ENCODE data around the gene FBN2. TPM values are rescaled to one million over a fixed set of nuclear protein-coding genes. Genes with fewer than 3 reads are reported as not detected.

FBN2 gene
- total RNA-seq, 1 donor from 2014 or later, result 0.11 TPM

DNA sequence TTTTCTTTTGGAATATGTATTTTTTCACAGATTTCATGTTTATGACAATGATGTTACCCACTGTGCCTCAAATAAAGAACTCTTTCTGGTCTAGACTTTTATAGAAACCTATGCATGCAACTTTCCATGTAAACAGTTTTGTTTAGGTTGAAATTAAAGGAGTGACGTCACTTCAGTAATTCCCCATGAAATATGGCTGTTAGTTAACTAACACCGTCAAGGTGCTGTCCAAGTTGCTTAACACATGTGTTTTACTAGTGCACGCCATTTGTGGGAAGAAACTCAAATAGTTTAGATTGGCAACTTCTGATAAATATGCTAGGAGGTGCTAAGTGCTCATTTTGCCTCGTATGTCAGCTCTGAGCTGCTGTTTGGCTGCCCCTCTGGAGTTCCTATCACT lies 102.2 kb downstream of the FBN2 start:
- Histone ChIP-seq H3K27me3 (no peaks in the 10 kb centered on the region), H3K36me3 (no peaks in the 10 kb centered on the region), H3K4me3 (no peak overlapping the region), H3K27ac (no peak overlapping the region), H3K4me1 (no peaks in the 10 kb centered on the region), H3K9me3 (no peaks in the 10 kb centered on the region)
- DNase-seq (ENCODE audit: low spot score in 2 of 2), result no peak
- TF ChIP-seq, protein P1, sequence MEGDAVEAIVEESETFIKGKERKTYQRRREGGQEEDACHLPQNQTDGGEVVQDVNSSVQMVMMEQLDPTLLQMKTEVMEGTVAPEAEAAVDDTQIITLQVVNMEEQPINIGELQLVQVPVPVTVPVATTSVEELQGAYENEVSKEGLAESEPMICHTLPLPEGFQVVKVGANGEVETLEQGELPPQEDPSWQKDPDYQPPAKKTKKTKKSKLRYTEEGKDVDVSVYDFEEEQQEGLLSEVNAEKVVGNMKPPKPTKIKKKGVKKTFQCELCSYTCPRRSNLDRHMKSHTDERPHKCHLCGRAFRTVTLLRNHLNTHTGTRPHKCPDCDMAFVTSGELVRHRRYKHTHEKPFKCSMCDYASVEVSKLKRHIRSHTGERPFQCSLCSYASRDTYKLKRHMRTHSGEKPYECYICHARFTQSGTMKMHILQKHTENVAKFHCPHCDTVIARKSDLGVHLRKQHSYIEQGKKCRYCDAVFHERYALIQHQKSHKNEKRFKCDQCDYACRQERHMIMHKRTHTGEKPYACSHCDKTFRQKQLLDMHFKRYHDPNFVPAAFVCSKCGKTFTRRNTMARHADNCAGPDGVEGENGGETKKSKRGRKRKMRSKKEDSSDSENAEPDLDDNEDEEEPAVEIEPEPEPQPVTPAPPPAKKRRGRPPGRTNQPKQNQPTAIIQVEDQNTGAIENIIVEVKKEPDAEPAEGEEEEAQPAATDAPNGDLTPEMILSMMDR (IDR thresholded peaks at IDR 0.05), result no peak
- intact Hi-C loops (cut with DNase I), result no loop called here

DNA sequence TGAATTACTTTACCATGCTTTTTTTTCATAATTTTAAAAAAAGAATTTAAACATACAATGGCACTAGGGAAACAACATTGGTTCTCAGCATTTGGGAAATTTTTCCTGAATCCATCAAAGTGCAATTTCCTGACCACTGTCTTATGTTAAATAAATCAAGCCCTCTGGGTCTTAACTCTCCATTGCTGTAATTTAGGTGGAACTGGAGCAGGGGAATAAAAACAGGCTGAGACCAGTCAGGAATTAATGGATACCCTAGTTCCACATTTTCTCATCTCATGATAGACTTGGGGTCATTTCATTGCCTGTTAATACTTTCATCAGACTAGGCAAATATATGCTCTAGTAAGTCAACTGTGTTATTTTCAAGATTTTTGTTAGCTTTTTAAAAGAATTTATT lies 103.1 kb downstream of the FBN2 start:
- Histone ChIP-seq H3K4me1 (no peaks in the 10 kb centered on the region), H3K36me3 (no peaks in the 10 kb centered on the region), H3K9me3 (no peaks in the 10 kb centered on the region), H3K27ac (no peak overlapping the region), H3K27me3 (no peaks in the 10 kb centered on the region), H3K4me3 (no peak overlapping the region)
- DNase-seq (ENCODE audit: low spot score in 2 of 2), result no peak
- intact Hi-C loops (cut with DNase I), result no loop called here
- TF ChIP-seq, protein P1 (IDR thresholded peaks at IDR 0.05), result no peak

DNA sequence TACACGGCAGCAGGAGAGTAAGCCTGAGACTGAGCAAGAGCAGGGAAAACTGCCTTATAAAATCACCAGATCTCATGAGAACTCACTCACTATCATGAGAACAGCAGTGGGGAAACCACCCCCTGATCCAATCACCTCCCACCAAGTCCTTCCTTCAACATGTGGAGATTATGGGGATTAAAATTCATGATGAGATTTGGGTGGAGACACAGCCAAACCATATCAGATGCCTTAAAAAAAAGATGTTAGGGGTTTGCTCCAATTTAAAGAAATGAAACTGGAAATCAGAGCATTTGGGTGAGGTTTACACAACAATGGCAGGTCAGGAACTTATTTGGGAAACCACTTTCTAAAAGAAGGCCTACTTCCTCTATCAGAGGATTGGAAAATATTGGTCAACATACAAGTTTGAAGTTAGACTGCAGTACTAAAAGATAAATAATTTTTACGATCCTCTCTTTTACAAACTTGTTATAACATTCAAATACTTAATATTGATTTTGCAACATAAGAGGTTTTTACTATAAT lies 105.1 kb downstream of the FBN2 start:
- H3K27me3 ChIP-seq, result no peaks in the 10 kb centered on the region
- intact Hi-C loops (cut with DNase I), result no loop called here

DNA sequence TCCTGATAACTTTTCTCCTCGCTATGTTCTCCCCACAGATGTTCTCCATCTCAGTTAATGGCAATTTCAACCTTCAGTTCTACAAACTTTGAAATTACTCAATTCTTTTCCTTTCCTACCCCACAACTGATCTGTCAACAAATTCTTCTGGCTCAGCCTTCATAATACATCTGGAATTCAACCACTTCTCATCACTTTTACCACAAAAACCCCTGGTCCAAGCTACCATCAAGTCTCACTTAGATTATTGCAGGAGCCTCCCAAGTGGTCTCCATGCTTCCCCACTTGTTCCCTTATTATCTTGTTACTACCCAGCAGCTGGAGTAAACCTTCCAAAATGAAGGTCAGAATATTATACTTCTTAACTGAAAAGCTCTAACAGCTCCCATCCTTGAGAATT lies 110.1 kb downstream of the FBN2 start:
- Histone ChIP-seq H3K4me3 (no peak overlapping the region), H3K9me3 (no peaks in the 10 kb centered on the region), H3K36me3 (no peaks in the 10 kb centered on the region), H3K27me3 (no peaks in the 10 kb centered on the region), H3K4me1 (no peaks in the 10 kb centered on the region), H3K27ac (no peak overlapping the region)
- TF ChIP-seq, protein P1 (IDR thresholded peaks at IDR 0.05), result no peak
- intact Hi-C loops (cut with DNase I), result no loop called here
- DNase-seq (ENCODE audit: low spot score in 2 of 2), result no peak

More for the DNA sequence above, 105.1 kb downstream of the FBN2 start:
- H3K4me3 ChIP-seq, result no peak overlapping the region
- H3K27ac ChIP-seq, result no peak overlapping the region
- H3K36me3 ChIP-seq, result no peaks in the 10 kb centered on the region
- no peaks in the 10 kb centered on the region for H3K4me1 ChIP-seq
- TF ChIP-seq, protein P1 (IDR thresholded peaks at IDR 0.05), result no peak
- DNase-seq (ENCODE audit: low spot score in 2 of 2), result no peak
- no peaks in the 10 kb centered on the region for H3K9me3 ChIP-seq

DNA sequence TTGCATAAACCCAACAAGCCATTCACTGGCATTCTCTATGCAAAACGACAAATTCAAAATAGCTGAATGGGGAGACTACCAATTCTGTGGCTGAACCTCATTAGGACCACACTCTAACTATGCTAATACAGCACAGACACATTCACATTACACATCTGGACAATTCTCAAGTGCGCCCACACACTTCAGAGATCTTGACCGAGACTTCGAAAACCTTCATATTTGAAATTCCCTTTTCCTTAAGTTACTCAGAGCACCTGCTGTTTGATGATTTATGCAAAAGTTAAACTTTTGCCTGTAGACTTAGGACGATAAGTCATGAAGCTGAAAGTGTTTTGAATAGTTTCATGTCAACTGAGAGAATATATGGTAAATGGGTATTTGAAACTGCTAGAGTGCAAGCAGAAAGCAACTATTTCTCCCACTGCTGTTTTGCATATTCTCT lies 111.9 kb downstream of the FBN2 start:
- no peaks in the 10 kb centered on the region for H3K36me3 ChIP-seq
- H3K27me3 ChIP-seq, result no peaks in the 10 kb centered on the region
- no peaks in the 10 kb centered on the region for H3K4me1 ChIP-seq
- TF ChIP-seq, protein P1 (IDR thresholded peaks at IDR 0.05), result no peak
- no peak for DNase-seq (ENCODE audit: low spot score in 2 of 2)
- no peaks in the 10 kb centered on the region for H3K9me3 ChIP-seq
- intact Hi-C loops (cut with DNase I), result no loop called here
- H3K27ac ChIP-seq, result no peak overlapping the region
- no peak overlapping the region for H3K4me3 ChIP-seq

DNA sequence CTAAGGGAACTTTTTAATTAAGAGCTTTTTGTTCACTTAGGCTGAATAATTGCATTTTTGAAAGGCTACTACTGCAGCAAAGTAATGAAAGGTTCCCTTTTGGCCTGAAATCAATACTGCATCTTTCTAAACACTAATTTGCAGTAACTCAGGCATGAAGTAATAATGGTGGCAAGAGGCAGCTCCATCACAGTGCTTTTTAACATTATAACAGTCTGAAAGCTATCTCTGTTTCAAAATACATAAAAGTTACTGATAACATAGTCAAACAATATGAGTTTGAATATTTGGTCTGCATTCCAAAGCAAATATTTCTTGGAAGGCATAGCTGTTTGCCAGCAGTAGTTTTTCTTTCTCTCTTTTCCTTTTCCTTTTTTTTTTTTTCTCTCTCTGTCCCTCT lies 113.4 kb downstream of the FBN2 start:
- no peaks in the 10 kb centered on the region for H3K36me3 ChIP-seq
- DNase-seq (ENCODE audit: low spot score in 2 of 2), result no peak
- H3K9me3 ChIP-seq, result no peaks in the 10 kb centered on the region
- H3K4me3 ChIP-seq, result no peak overlapping the region
- H3K27ac ChIP-seq, result no peak overlapping the region
- intact Hi-C loops (cut with DNase I), result no loop called here
- no peaks in the 10 kb centered on the region for H3K27me3 ChIP-seq
- TF ChIP-seq, protein P1 (IDR thresholded peaks at IDR 0.05), result no peak
- no peaks in the 10 kb centered on the region for H3K4me1 ChIP-seq

Measured in ascending aorta (tissue), 2 donors.